Type B pancreatic cell (in vitro differentiated cells): ENCODE data around the gene CSRP1. TPM values are rescaled to one million over a fixed set of nuclear protein-coding genes. Genes with fewer than 3 reads are reported as not detected.

ENCODE experiments used
- DNase-seq: peaks from one replicate; pipeline ENCODE4 v3.0.0; 2021; ENCODE audit warnings: mixed read lengths; ENCODE audit not compliant: unreplicated experiment; ENCODE audit errors: extremely low spot score
- H3K27ac Mint-ChIP-seq: 2 replicates; pipeline ENCODE4 v1.8.0; 2021; ENCODE audit warnings: mild to moderate bottlenecking, mixed read lengths
- H3K27me3 Mint-ChIP-seq: 2 replicates; pipeline ENCODE4 v1.8.0; 2021; ENCODE audit warnings: mixed read lengths
- H3K36me3 Mint-ChIP-seq: 2 replicates; pipeline ENCODE4 v1.8.0; 2021; ENCODE audit warnings: mixed read lengths
- H3K4me1 Mint-ChIP-seq: one replicate; pipeline ENCODE4 v1.8.0; 2021; ENCODE audit warnings: mixed read lengths; ENCODE audit not compliant: unreplicated experiment
- H3K4me3 Mint-ChIP-seq: 2 replicates; pipeline ENCODE4 v1.8.0; 2021; ENCODE audit warnings: mild to moderate bottlenecking, mixed read lengths
- H3K9me3 Mint-ChIP-seq: 2 replicates; pipeline ENCODE4 v1.8.0; 2021; ENCODE audit warnings: mixed read lengths
- total RNA-seq: library from RNA; stranded (reverse); gene quantifications from 2 replicates; pipeline ENCODE4 v1.2.1, GENCODE V29; 2021; ENCODE audit warnings: low replicate concordance
- TF ChIP-seq, protein P1 (sequence below): fragments of 200-600 bp; sonication (generic); conservative IDR thresholded peaks from 2 replicates; pipeline ENCODE4 v1.5.0; 2021; ENCODE audit warnings: antibody characterized with exemption, mild to moderate bottlenecking

Gene CSRP1
- total RNA-seq, 1 donor from 2014 or later, result 7.3 TPM

DNA sequence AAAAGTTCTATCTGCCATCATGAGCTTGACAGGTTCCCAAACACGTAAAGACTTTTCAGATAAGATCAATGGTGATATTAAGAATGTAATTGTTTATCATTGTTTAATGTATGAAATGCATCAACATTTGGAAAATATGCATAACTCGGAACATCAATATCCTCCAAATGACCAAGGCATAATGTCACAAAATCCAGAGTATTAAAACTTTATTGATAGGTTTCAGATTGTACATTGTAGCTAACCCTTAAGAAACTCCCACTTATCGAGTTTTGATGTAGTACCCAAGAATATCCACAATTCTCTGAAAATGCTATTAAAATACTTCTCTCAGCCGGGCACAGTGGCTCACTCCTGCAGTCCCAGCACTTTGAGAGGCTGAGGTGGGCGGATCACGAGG, 73.3 kb downstream of the CSRP1 start:
- Mint-ChIP-seq H3K27me3 (peaks cover 7% of the 10 kb centered on the region), H3K4me1 (peaks cover 9% of the 10 kb centered on the region), H3K36me3 (no peaks in the 10 kb centered on the region), H3K27ac (no peak overlapping the region), H3K4me3 (no peak overlapping the region), H3K9me3 (no peaks in the 10 kb centered on the region)
- TF ChIP-seq, protein P1, sequence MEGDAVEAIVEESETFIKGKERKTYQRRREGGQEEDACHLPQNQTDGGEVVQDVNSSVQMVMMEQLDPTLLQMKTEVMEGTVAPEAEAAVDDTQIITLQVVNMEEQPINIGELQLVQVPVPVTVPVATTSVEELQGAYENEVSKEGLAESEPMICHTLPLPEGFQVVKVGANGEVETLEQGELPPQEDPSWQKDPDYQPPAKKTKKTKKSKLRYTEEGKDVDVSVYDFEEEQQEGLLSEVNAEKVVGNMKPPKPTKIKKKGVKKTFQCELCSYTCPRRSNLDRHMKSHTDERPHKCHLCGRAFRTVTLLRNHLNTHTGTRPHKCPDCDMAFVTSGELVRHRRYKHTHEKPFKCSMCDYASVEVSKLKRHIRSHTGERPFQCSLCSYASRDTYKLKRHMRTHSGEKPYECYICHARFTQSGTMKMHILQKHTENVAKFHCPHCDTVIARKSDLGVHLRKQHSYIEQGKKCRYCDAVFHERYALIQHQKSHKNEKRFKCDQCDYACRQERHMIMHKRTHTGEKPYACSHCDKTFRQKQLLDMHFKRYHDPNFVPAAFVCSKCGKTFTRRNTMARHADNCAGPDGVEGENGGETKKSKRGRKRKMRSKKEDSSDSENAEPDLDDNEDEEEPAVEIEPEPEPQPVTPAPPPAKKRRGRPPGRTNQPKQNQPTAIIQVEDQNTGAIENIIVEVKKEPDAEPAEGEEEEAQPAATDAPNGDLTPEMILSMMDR, result no peak
- no peak for DNase-seq

Other genes with a start within 250 kb of the CSRP1 start
- 7.6 and 30.7 TPM in 2 replicates for gene PKP1, start 223.6 kb downstream of the CSRP1 start, total RNA-seq
- gene TNNT2, start 129.4 kb downstream of the CSRP1 start, total RNA-seq, result 21.3 and 63.9 TPM in 2 replicates
- gene LAD1, start 107.8 kb downstream of the CSRP1 start, total RNA-seq, result 41.2 and 79.5 TPM in 2 replicates
- 0.12 and 6.1 TPM in 2 replicates for gene TNNI1, start 85.4 kb downstream of the CSRP1 start, total RNA-seq
- 59.3 and 132 TPM in 2 replicates for gene PHLDA3, start 37.9 kb downstream of the CSRP1 start, total RNA-seq
- gene NAV1, start 32.0 kb upstream of the CSRP1 start, total RNA-seq, result 38.1 and 44.9 TPM in 2 replicates